Keratinocyte (primary cell): ENCODE measurements around the gene SUN5. TPM values are rescaled to one million over a fixed set of nuclear protein-coding genes. Genes with fewer than 3 reads are reported as not detected.

Experiments
- DNase-seq: peaks from one replicate; pipeline ENCODE4 v3.0.0-alpha.2; 2011; ENCODE audit warnings: low read depth, missing footprints, low spot score
- FAIRE-seq: peaks from 2 replicates; lab custom pipeline; 2011; peaks lifted over from hg19 to GRCh38; lab: Jason Lieb, UNC
- H2AFZ ChIP-seq: 2 replicates; pipeline ENCODE4 v1.6.0; 2012; ENCODE audit warnings: low read length, control low read depth, inconsistent platforms; ENCODE audit not compliant: control insufficient read depth
- H3K27ac ChIP-seq: 2 replicates; pipeline ENCODE4 v1.5.1; 2011; ENCODE audit warnings: low read length; ENCODE audit not compliant: control insufficient read depth, insufficient read depth
- H3K27me3 ChIP-seq: 3 replicates; pipeline ENCODE4 v1.6.0; 2011; ENCODE audit warnings: low read length; ENCODE audit not compliant: control insufficient read depth, insufficient read depth; ENCODE audit errors: extremely low read depth
- H3K36me3 ChIP-seq, 2 experiments: 2 replicates in 1 of 2; 3 replicates in 1 of 2; pipeline ENCODE4 v1.5.1; 2011; ENCODE audit warnings: low read length in 2 of 2, mild to moderate bottlenecking in 1 of 2; ENCODE audit not compliant: control insufficient read depth in 2 of 2, insufficient read depth in 2 of 2; ENCODE audit errors: extremely low read depth in 1 of 2
- H3K4me1 ChIP-seq: 3 replicates; pipeline ENCODE4 v1.5.1; 2011; ENCODE audit warnings: low read length; ENCODE audit not compliant: control insufficient read depth, insufficient read depth; ENCODE audit errors: extremely low read depth
- H3K4me2 ChIP-seq: 3 replicates; pipeline ENCODE4 v1.6.0; 2011; ENCODE audit warnings: low read depth, low read length; ENCODE audit not compliant: control insufficient read depth, insufficient read depth; ENCODE audit errors: extremely low read depth
- H3K4me3 ChIP-seq, 3 experiments: fragments of 200-600 bp in 1 of 3; sonication (generic) in 1 of 3; 2 replicates in 2 of 3; 3 replicates in 1 of 3; pipeline ENCODE4 v1.5.1; 2011 to 2016; ENCODE audit warnings: low read length in 3 of 3, mild to moderate bottlenecking in 3 of 3, control low read depth in 2 of 3, inconsistent platforms in 1 of 3, low read depth in 1 of 3, mixed read lengths in 1 of 3, mixed run types in 1 of 3, moderate library complexity in 1 of 3; ENCODE audit not compliant: control insufficient read depth in 2 of 3, insufficient read depth in 2 of 3; ENCODE audit errors: extremely low read depth in 1 of 3
- H3K79me2 ChIP-seq: 2 replicates; pipeline ENCODE4 v1.6.0; 2012; ENCODE audit warnings: low read length; ENCODE audit not compliant: control insufficient read depth, insufficient read depth
- H3K9ac ChIP-seq: 3 replicates; pipeline ENCODE4 v1.6.0; 2011; ENCODE audit warnings: low read length; ENCODE audit not compliant: control insufficient read depth, insufficient read depth; ENCODE audit errors: extremely low read depth
- H3K9me1 ChIP-seq: 3 replicates; pipeline ENCODE4 v1.6.0; 2011; ENCODE audit warnings: low read length; ENCODE audit not compliant: control insufficient read depth, insufficient read depth; ENCODE audit errors: extremely low read depth
- H3K9me3 ChIP-seq: 2 replicates; pipeline ENCODE4 v1.5.1; 2012; ENCODE audit warnings: low read depth, low read length; ENCODE audit not compliant: control insufficient read depth
- H4K20me1 ChIP-seq: 3 replicates; pipeline ENCODE4 v1.6.0; 2011; ENCODE audit warnings: low read length; ENCODE audit not compliant: control insufficient read depth, insufficient read depth; ENCODE audit errors: extremely low read depth
- EZH2 ChIP-seq: IDR thresholded peaks from one replicate; pipeline ENCODE4 v1.6.1; 2012; ENCODE audit warnings: inconsistent platforms, mild to moderate bottlenecking, low read length, moderate library complexity
- dilution Hi-C: fragments of 300-500 bp; cut with MboI; formaldehyde crosslinking; loops from one replicate; pipeline ENCODE4 v1.7.0; 2020; ENCODE audit warnings: low sequenced_read_pairs; ENCODE audit not compliant: extremely low pct_ligation_motif_present
- polyA plus RNA-seq, 5 experiments: library from polyadenylated mRNA; depleted of rRNA in 3 of 5; stranded (reverse) in 3 of 5; stranded (forward) in 1 of 5; unstranded in 1 of 5; fragments of >200 nt; gene quantifications; 1 replicate in 1 of 5; 2 replicates in 3 of 5; 3 replicates in 1 of 5; pipeline versions ENCODE4 v1.2.1 to v1.2.3, GENCODE V29; 2011 to 2012; ENCODE audit warnings: missing spikeins in 2 of 5, low read depth in 1 of 5, low replicate concordance in 1 of 5
- TF ChIP-seq, protein P1 (sequence below), 3 experiments: IDR thresholded peaks in 1 of 3; conservative IDR thresholded peaks in 1 of 3; optimal IDR thresholded peaks in 1 of 3; 2 replicates in 2 of 3; 3 replicates in 1 of 3; pipeline versions ENCODE3 to v1.5.1; 2011; ENCODE audit warnings: low read length in 3 of 3, mild to moderate bottlenecking in 3 of 3, moderate library complexity in 2 of 3, control low read depth in 1 of 3, inconsistent platforms in 1 of 3; ENCODE audit not compliant: insufficient read depth in 2 of 3; ENCODE audit errors: extremely low read depth in 1 of 3

Gene SUN5
- polyA plus RNA-seq, 1 donor (not counting 4 experiments of a cell fraction or from before 2014, with no cell fraction given): not detected

DNA sequence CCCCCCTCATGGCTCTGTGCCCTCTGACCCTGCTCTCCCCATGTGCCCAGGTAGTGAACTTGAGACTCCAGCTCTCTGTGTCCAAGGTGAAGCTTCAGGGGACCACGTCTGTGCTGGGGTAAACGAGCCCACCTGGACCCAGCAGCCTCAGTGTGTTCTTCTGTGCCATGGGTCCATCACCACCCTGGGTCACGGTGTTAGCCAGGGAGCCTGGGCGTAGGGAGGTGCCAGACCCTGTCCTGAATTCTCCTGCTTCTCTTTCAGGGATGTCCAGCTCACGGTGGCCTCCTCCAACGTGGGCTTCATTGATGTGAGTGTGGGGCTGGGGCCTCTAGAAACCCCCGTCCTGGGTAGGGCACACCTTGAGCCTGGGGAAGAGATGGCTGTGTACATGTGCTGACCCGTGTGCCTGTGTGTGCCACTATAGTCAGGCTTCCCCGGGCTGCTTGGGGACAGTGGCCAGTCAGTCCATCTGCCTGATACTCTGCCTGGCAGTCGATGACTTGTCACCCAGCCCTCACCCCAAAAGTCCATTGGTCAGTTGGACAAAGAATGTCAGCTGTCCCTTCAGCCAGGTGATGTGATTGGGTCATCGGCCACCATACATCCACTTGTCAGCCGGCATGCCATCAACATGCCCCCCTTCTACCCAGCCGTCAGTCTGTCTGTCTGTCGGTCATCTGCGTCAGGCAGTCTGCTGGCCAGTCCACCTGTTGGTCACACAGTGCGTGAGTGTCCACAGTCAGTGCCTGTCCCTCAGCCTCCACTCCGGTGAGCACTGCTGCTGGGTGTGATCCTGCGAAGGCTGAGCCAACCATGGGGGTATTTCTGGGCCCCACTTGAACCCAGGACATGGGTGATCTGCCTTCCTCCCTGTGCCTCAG lies 16.3 kb upstream of the SUN5 start:
- dilution Hi-C loops: no loop called here
- Histone ChIP-seq H3K27ac (no peak overlapping the region), H3K9me1 (no peaks in the 10 kb centered on the region), H4K20me1 (no peaks in the 10 kb centered on the region), H3K27me3 (no peaks in the 10 kb centered on the region), H3K4me1 (no peaks in the 10 kb centered on the region), H3K4me3 (no peak overlapping the region), H3K4me2 (no peak overlapping the region), H3K36me3 (no peaks in the 10 kb centered on the region), H3K9ac (no peak overlapping the region), H3K9me3 (no peaks in the 10 kb centered on the region), H2AFZ (no peak overlapping the region), H3K79me2 (no peaks in the 10 kb centered on the region)
- no peak for TF ChIP-seq EZH2
- TF ChIP-seq, protein P1, sequence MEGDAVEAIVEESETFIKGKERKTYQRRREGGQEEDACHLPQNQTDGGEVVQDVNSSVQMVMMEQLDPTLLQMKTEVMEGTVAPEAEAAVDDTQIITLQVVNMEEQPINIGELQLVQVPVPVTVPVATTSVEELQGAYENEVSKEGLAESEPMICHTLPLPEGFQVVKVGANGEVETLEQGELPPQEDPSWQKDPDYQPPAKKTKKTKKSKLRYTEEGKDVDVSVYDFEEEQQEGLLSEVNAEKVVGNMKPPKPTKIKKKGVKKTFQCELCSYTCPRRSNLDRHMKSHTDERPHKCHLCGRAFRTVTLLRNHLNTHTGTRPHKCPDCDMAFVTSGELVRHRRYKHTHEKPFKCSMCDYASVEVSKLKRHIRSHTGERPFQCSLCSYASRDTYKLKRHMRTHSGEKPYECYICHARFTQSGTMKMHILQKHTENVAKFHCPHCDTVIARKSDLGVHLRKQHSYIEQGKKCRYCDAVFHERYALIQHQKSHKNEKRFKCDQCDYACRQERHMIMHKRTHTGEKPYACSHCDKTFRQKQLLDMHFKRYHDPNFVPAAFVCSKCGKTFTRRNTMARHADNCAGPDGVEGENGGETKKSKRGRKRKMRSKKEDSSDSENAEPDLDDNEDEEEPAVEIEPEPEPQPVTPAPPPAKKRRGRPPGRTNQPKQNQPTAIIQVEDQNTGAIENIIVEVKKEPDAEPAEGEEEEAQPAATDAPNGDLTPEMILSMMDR (optimal IDR thresholded peaks at IDR 0.05 in 1 of 3, IDR thresholded peaks at IDR 0.05 in 1 of 3, conservative IDR thresholded peaks at IDR 0.05 in 1 of 3; ENCODE audit: extremely low read depth in 1 of 3, insufficient read depth in 2 of 3, low read length in 3 of 3): no peak
- FAIRE-seq: no peak
- no peak for DNase-seq

DNA sequence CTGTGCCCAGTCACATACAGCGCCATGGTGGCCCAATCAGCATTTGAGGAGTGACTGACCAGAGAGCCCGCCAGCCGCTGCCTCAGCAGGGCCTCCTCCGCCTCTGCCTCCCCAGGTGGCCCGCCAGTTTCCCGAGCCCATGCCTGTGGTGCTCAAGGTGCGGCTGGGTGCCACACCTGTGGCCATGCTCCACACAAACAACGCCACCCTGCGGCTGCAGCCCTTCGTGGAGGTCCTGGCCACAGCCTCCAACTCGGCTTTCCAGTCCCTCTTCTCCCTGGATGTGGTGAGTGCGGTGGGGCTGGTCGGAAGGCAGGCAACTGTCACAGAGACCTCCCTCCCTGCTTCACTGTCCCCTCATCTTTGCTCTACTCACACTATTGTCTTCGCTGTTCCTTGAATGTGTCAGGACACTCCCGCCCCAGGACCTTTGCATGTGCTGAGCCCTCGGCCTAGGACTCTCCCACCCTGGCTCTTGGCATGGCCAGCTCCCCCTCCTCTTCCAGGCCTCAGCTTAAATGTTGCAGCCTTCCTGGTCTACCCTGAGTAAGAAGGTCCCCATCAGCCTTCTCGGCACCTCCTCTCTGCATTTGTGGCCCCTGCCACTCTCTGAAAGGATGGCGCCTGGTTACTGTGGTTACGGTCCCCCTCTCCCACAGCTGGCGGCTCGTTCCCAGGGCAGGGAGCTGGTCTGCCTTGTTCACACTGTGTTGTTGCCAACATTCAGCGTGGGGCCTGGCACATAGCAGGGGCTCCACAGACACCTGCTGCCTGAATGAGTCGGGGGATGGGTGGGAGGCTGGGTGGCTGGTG lies 15.4 kb upstream of the SUN5 start:
- Histone ChIP-seq H2AFZ (no peak overlapping the region), H3K9me3 (no peaks in the 10 kb centered on the region), H4K20me1 (no peaks in the 10 kb centered on the region), H3K79me2 (no peaks in the 10 kb centered on the region), H3K9ac (no peak overlapping the region), H3K4me2 (no peak overlapping the region), H3K27me3 (no peaks in the 10 kb centered on the region), H3K4me1 (no peaks in the 10 kb centered on the region), H3K9me1 (no peaks in the 10 kb centered on the region), H3K4me3 (no peak overlapping the region), H3K27ac (no peak overlapping the region), H3K36me3 (no peaks in the 10 kb centered on the region)
- FAIRE-seq (no peak), DNase-seq (no peak)
- dilution Hi-C loops: no loop called here
- TF ChIP-seq, protein P1 (optimal IDR thresholded peaks at IDR 0.05 in 1 of 3, IDR thresholded peaks at IDR 0.05 in 1 of 3, conservative IDR thresholded peaks at IDR 0.05 in 1 of 3; ENCODE audit: extremely low read depth in 1 of 3, insufficient read depth in 2 of 3, low read length in 3 of 3): no peak
- no peak for TF ChIP-seq EZH2
